ENCODE measurements around the gene CAPN3.

DNA sequence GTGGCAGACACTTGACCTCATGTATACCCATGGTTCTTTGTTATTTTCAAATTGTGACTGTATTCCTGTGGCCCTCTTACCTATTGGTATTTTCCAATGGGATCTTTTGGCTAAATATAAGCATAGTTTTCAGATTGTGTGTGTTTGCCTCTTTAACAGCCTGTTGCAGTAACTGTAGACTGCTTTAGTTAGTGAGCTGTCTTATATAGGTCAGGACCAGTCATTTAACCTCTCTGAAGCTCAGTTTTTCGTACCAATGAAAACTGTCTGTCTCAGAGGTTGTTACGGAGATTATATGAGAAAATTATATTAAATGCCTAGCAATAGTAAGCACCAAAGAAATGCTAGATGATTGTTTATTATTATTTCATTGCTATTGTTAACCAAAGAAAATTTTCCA lies 29.3 kb upstream of the CAPN3 start:
- TF ChIP-seq, protein P1, sequence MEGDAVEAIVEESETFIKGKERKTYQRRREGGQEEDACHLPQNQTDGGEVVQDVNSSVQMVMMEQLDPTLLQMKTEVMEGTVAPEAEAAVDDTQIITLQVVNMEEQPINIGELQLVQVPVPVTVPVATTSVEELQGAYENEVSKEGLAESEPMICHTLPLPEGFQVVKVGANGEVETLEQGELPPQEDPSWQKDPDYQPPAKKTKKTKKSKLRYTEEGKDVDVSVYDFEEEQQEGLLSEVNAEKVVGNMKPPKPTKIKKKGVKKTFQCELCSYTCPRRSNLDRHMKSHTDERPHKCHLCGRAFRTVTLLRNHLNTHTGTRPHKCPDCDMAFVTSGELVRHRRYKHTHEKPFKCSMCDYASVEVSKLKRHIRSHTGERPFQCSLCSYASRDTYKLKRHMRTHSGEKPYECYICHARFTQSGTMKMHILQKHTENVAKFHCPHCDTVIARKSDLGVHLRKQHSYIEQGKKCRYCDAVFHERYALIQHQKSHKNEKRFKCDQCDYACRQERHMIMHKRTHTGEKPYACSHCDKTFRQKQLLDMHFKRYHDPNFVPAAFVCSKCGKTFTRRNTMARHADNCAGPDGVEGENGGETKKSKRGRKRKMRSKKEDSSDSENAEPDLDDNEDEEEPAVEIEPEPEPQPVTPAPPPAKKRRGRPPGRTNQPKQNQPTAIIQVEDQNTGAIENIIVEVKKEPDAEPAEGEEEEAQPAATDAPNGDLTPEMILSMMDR (IDR thresholded peaks at IDR 0.05; ENCODE audit: extremely low read depth in 1 of 2, insufficient read depth in 1 of 2, low read depth in 1 of 2, low read length in 2 of 2): no peak
- TF ChIP-seq POLR2AphosphoS5 (IDR thresholded peaks at IDR 0.05; ENCODE audit: insufficient read depth, low read depth, low read length): no peak
- no peak for TF ChIP-seq POLR2A (IDR thresholded peaks at IDR 0.05; ENCODE audit: low read depth, low read length)
- no peak for TF ChIP-seq EZH2 (IDR thresholded peaks at IDR 0.05; ENCODE audit: borderline replicate concordance, low read depth, low read length, severe bottlenecking)
- TF ChIP-seq JUN (IDR thresholded peaks at IDR 0.05; ENCODE audit: borderline replicate concordance, insufficient read depth, insufficient read length, low read depth): no peak
- no peak for TF ChIP-seq GATA2 (IDR thresholded peaks at IDR 0.05; ENCODE audit: insufficient read depth, insufficient read length, low read depth, low read length)
- TF ChIP-seq, protein P2, sequence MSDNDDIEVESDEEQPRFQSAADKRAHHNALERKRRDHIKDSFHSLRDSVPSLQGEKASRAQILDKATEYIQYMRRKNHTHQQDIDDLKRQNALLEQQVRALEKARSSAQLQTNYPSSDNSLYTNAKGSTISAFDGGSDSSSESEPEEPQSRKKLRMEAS (IDR thresholded peaks at IDR 0.05; ENCODE audit: insufficient read depth, insufficient read length): no peak
- no peak for TF ChIP-seq MYC (IDR thresholded peaks at IDR 0.05; ENCODE audit: low read depth, low read length)

Data from endothelial cell of umbilical vein (primary cell).